H1 (cell line): ENCODE data around the gene NMT1. TPM values are rescaled to one million over a fixed set of nuclear protein-coding genes. Genes with fewer than 3 reads are reported as not detected.

Experiments used
- CTCF ChIA-PET: fragments of 300-600 bp; sonication (Branson Sonifier 250); formaldehyde crosslinking; loops from one replicate; lab custom pipeline; 2021; ENCODE audit not compliant: partially characterized antibody; lab: Charles Lee
- POLR2A ChIA-PET: fragments of 300-600 bp; sonication (Branson Sonifier 250); formaldehyde crosslinking; loops from one replicate; lab custom pipeline; 2021; ENCODE audit warnings: inconsistent platforms; ENCODE audit not compliant: partially characterized antibody; lab: Charles Lee
- DNase-seq, 2 experiments: peaks; one replicate each; pipeline versions ENCODE4 v3.0.0 to v3.0.0-alpha.2; 2010 to 2022; ENCODE audit warnings: low spot score in 2 of 2, low read depth in 1 of 2, mixed read lengths in 1 of 2
- FAIRE-seq: peaks from 2 replicates; lab custom pipeline; 2011; peaks lifted over from hg19 to GRCh38; lab: Jason Lieb, UNC
- H2AFZ ChIP-seq: 2 replicates; pipeline ENCODE4 v1.8.1; 2012; ENCODE audit warnings: low read length, inconsistent platforms
- H2AK5ac ChIP-seq: 2 replicates; pipeline ENCODE4 v1.6.1; 2013; ENCODE audit warnings: low read depth, low read length
- H2BK120ac ChIP-seq: replicated peaks from 2 replicates; pipeline ENCODE3; 2013; ENCODE audit warnings: low read depth, low read length, inconsistent platforms
- H2BK12ac ChIP-seq: 2 replicates; pipeline ENCODE4 v1.6.1; 2013; ENCODE audit warnings: low read depth, low read length
- H2BK15ac ChIP-seq: 2 replicates; pipeline ENCODE4 v1.6.1; 2013; ENCODE audit warnings: low read length
- H2BK20ac ChIP-seq: 2 replicates; pipeline ENCODE4 v1.6.1; 2013; ENCODE audit warnings: low read length
- H2BK5ac ChIP-seq: 2 replicates; pipeline ENCODE4 v1.6.1; 2013; ENCODE audit warnings: low read depth, low read length
- H3K14ac ChIP-seq: 2 replicates; pipeline ENCODE4 v1.6.1; 2013; ENCODE audit warnings: inconsistent platforms; ENCODE audit not compliant: insufficient read length
- H3K18ac ChIP-seq: 2 replicates; pipeline ENCODE4 v1.6.1; 2013; ENCODE audit warnings: low read length; ENCODE audit errors: extremely low read depth
- H3K23ac ChIP-seq: 2 replicates; pipeline ENCODE4 v1.6.1; 2013; ENCODE audit warnings: inconsistent platforms; ENCODE audit not compliant: insufficient read length
- H3K23me2 ChIP-seq: 2 replicates; pipeline ENCODE4 v1.6.1; 2013; ENCODE audit warnings: low read depth, low read length
- H3K27ac ChIP-seq: 2 replicates; pipeline ENCODE4 v1.6.1; 2011; ENCODE audit warnings: low read depth, low read length, inconsistent platforms
- H3K27me3 ChIP-seq, 4 experiments: replicated peaks in 1 of 4; 1 replicate in 1 of 4; 2 replicates in 3 of 4; pipeline versions ENCODE4 v1.6.1 to v1.8.1; 2011 to 2013; ENCODE audit warnings: low read length in 3 of 4, mild to moderate bottlenecking in 3 of 4, inconsistent platforms in 2 of 4, mixed read lengths in 2 of 4, moderate library complexity in 1 of 4; ENCODE audit not compliant: control insufficient read depth in 3 of 4, insufficient read depth in 3 of 4; ENCODE audit errors: extremely low read depth in 1 of 4
- H3K36me3 ChIP-seq, 4 experiments: 2 replicates each; pipeline versions ENCODE4 v1.6.1 to v1.8.1; 2011 to 2013; ENCODE audit warnings: mild to moderate bottlenecking in 4 of 4, low read length in 3 of 4, moderate library complexity in 2 of 4, control low read depth in 1 of 4, inconsistent platforms in 1 of 4; ENCODE audit not compliant: insufficient read depth in 4 of 4, control insufficient read depth in 2 of 4
- H3K4ac ChIP-seq: replicated peaks from 2 replicates; pipeline ENCODE3; 2013; ENCODE audit warnings: low read length, low read depth, mixed read lengths, inconsistent platforms; ENCODE audit not compliant: insufficient read length
- H3K4me1 ChIP-seq, 4 experiments: replicated peaks in 1 of 4; 1 replicate in 1 of 4; 2 replicates in 3 of 4; pipeline versions ENCODE4 v1.6.1 to v1.8.1; 2011 to 2013; ENCODE audit warnings: low read length in 3 of 4, inconsistent platforms in 2 of 4, mixed read lengths in 1 of 4; ENCODE audit not compliant: insufficient read depth in 4 of 4, control insufficient read depth in 3 of 4
- H3K4me2 ChIP-seq, 2 experiments: 2 replicates each; pipeline versions ENCODE4 v1.6.1 to v1.8.1; 2011 to 2013; ENCODE audit warnings: low read depth in 2 of 2, low read length in 2 of 2, control low read depth in 1 of 2, inconsistent platforms in 1 of 2, mild to moderate bottlenecking in 1 of 2; ENCODE audit not compliant: insufficient read depth in 1 of 2
- H3K4me3 ChIP-seq, 4 experiments: fragments of 200-600, 300-600 bp in 1 of 4; sonication (generic), shearing (Covaris generic), sonication (Bioruptor Twin) in 1 of 4; 2 replicates each; pipeline versions ENCODE4 v1.5.1 to v1.8.1; 2011 to 2016; ENCODE audit warnings: low read length in 4 of 4, low read depth in 3 of 4, control low read depth in 2 of 4, inconsistent platforms in 2 of 4, mild to moderate bottlenecking in 2 of 4, mixed read lengths in 1 of 4, moderate library complexity in 1 of 4; ENCODE audit not compliant: insufficient read depth in 2 of 4; ENCODE audit errors: extremely low read depth in 1 of 4
- H3K56ac ChIP-seq: replicated peaks from 2 replicates; pipeline ENCODE3; 2013; ENCODE audit warnings: low read depth, mild to moderate bottlenecking, mixed read lengths, low read length, inconsistent platforms; ENCODE audit not compliant: insufficient read length
- H3K79me1 ChIP-seq: 2 replicates; pipeline ENCODE4 v1.6.1; 2013; ENCODE audit warnings: low read depth, low read length, control low read depth
- H3K79me2 ChIP-seq, 2 experiments: 2 replicates each; pipeline versions ENCODE4 v1.6.1 to v1.8.1; 2012 to 2013; ENCODE audit warnings: low read length in 2 of 2, mild to moderate bottlenecking in 2 of 2, inconsistent platforms in 1 of 2; ENCODE audit not compliant: insufficient read depth in 2 of 2, control insufficient read depth in 1 of 2
- H3K9ac ChIP-seq, 4 experiments: replicated peaks in 1 of 4; 1 replicate in 1 of 4; 2 replicates in 3 of 4; pipeline versions ENCODE4 v1.6.1 to v1.8.1; 2011 to 2013; ENCODE audit warnings: low read depth in 3 of 4, low read length in 3 of 4, control low read depth in 2 of 4, mild to moderate bottlenecking in 2 of 4, moderate library complexity in 2 of 4, inconsistent platforms in 1 of 4; ENCODE audit errors: extremely low read depth in 1 of 4
- H3K9me3 ChIP-seq, 2 experiments: 2 replicates each; pipeline versions ENCODE4 v1.6.1 to v1.8.1; 2012 to 2013; ENCODE audit warnings: mild to moderate bottlenecking in 2 of 2, moderate library complexity in 2 of 2, control low read depth in 1 of 2, inconsistent platforms in 1 of 2, low read depth in 1 of 2, low read length in 1 of 2, mixed read lengths in 1 of 2; ENCODE audit not compliant: insufficient read depth in 2 of 2
- H4K20me1 ChIP-seq, 2 experiments: replicated peaks in 1 of 2; 2 replicates each; pipeline versions ENCODE3 to v1.8.1; 2011 to 2013; ENCODE audit warnings: inconsistent platforms in 2 of 2, low read length in 2 of 2, mild to moderate bottlenecking in 1 of 2; ENCODE audit not compliant: insufficient read depth in 2 of 2, control insufficient read depth in 1 of 2
- H4K5ac ChIP-seq: 2 replicates; pipeline ENCODE4 v1.6.1; 2013; ENCODE audit warnings: low read length, low read depth, mixed read lengths, inconsistent platforms; ENCODE audit not compliant: insufficient read length
- H4K8ac ChIP-seq: 2 replicates; pipeline ENCODE4 v1.8.0; 2013; ENCODE audit warnings: mild to moderate bottlenecking, moderate library complexity, low read length, inconsistent platforms; ENCODE audit not compliant: insufficient read depth; ENCODE audit errors: extremely low read depth
- H4K91ac ChIP-seq: replicated peaks from 2 replicates; pipeline ENCODE3; 2013; ENCODE audit warnings: low read length, mixed read lengths, inconsistent platforms; ENCODE audit not compliant: insufficient read length
- BRCA1 ChIP-seq: IDR thresholded peaks from 2 replicates; pipeline ENCODE4 v1.6.1; 2012; ENCODE audit warnings: low read depth, low read length, improper control_type of control experiment
- GABPA ChIP-seq: IDR thresholded peaks from 2 replicates; pipeline ENCODE4 v1.6.1; 2011; ENCODE audit warnings: mild to moderate bottlenecking, low read length, moderate library complexity, borderline replicate concordance; ENCODE audit not compliant: insufficient read depth
- HDAC6 ChIP-seq: IDR thresholded peaks from one replicate; pipeline ENCODE4 v1.7.1; 2012; ENCODE audit warnings: low read depth, mild to moderate bottlenecking, inconsistent platforms, low read length, moderate library complexity
- NRF1 ChIP-seq: IDR thresholded peaks from 2 replicates; pipeline ENCODE4 v1.6.1; 2011; ENCODE audit warnings: mild to moderate bottlenecking, low read depth, low read length, improper control_type of control experiment
- POLR2A ChIP-seq, 2 experiments: IDR thresholded peaks; 1 replicate in 1 of 2; 2 replicates in 1 of 2; pipeline ENCODE4 v1.6.1; 2011; ENCODE audit warnings: low read depth in 2 of 2, low read length in 2 of 2, mild to moderate bottlenecking in 2 of 2; ENCODE audit errors: control extremely low read depth in 1 of 2
- POLR2AphosphoS5 ChIP-seq: IDR thresholded peaks from 2 replicates; pipeline ENCODE4 v1.6.1; 2011; ENCODE audit warnings: low read depth, low read length
- RBBP5 ChIP-seq: IDR thresholded peaks from 2 replicates; pipeline ENCODE4 v1.7.1; 2012; ENCODE audit warnings: low read depth, mild to moderate bottlenecking, inconsistent platforms, low read length, moderate library complexity, borderline replicate concordance
- SIX5 ChIP-seq: IDR thresholded peaks from 2 replicates; pipeline ENCODE4 v1.6.1; 2011; ENCODE audit warnings: mild to moderate bottlenecking, low read depth, low read length
- TBP ChIP-seq: IDR thresholded peaks from 2 replicates; pipeline ENCODE4 v1.6.1; 2011; ENCODE audit warnings: low read depth, low read length, improper control_type of control experiment
- WGBS, 2 experiments: shearing (Covaris generic) in 1 of 2; methylation state at CpG; one replicate each; pipeline versions ENCODE4 v1.1.6 to v1.1.7; 2013 to 2015; ENCODE audit warnings: low lambda C conversion rate in 2 of 2, mixed read lengths in 2 of 2, inconsistent platforms in 1 of 2, low coverage in 1 of 2, missing lambda C conversion rate in 1 of 2; ENCODE audit not compliant: insufficient replicate concordance in 2 of 2, insufficient coverage in 1 of 2, insufficient read length in 1 of 2; ENCODE audit errors: extremely low coverage in 1 of 2, missing lambda C conversion rate in 1 of 2; 5-methylcytosine and 5-hydroxymethylcytosine counted together
- polyA plus RNA-seq, 7 experiments: library from polyadenylated mRNA; depleted of rRNA in 3 of 7; stranded (reverse) in 5 of 7; unstranded in 2 of 7; fragments of >200 nt in 5 of 7; fragments of 200-250 nt in 2 of 7; gene quantifications; 1 replicate in 5 of 7; 2 replicates in 1 of 7; 4 replicates in 1 of 7; pipeline versions ENCODE4 v1.2.1 to v1.2.3, GENCODE V29; 2011 to 2013; ENCODE audit warnings: missing spikeins in 2 of 7, mixed read lengths in 2 of 7
- total RNA-seq: library from RNA; stranded (reverse); fragmentation: NEBNext Ultra II Directional; extraction: Animal tissue kit (Norgen Biotek cat#: 25700); gene quantifications from 2 replicates; pipeline ENCODE4 v1.2.1, GENCODE V29; 2021
- TF ChIP-seq, protein P1 (sequence below): IDR thresholded peaks from 2 replicates; pipeline ENCODE4 v1.6.1; 2011; ENCODE audit warnings: low read depth, mild to moderate bottlenecking, low read length; ENCODE audit not compliant: insufficient read depth
- TF ChIP-seq, protein P2 (sequence below), 3 experiments: IDR thresholded peaks; 1 replicate in 2 of 3; 2 replicates in 1 of 3; pipeline versions ENCODE4 v1.5.1 to v1.6.1; 2011; ENCODE audit warnings: low read length in 3 of 3, mild to moderate bottlenecking in 3 of 3, inconsistent platforms in 2 of 3, low read depth in 1 of 3, moderate library complexity in 1 of 3; ENCODE audit not compliant: insufficient read depth in 1 of 3; ENCODE audit errors: control extremely low read depth in 1 of 3

NMT1 gene
- total and polyA plus RNA-seq, 2 of the 8 experiments (the other 6 are each of a cell fraction or from before 2014, with no cell fraction given) = 42.9 to 149 TPM

DNA sequence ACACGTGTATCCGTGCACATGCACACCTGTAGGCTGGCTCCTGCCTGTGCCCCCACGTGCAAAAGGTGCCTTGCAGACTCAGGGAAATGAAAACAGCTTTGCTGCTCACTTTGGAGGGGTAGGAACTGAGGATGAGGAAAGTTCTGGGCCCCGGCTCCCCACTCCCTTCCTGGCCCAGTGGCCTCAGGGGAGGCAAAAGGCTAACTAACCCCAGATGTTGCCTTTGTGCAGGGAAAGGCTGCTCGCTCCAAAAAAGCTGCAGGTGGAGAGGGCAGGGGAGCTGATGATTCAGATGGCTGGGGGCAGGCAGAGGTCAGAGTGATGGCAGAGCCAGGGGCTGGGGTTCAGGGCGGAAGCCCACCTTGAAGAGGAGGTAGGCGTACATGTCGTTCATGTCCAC, 58.8 kb downstream of the NMT1 start:
- H3K14ac ChIP-seq = no peak overlapping the region
- CTCF ChIA-PET = interaction anchor here (0.9 to 4.7 kb wide), 9 partner anchors 8 to 279 kb away, joined by 3 to 50 read pairs (median 3); partner anchors contain the start of genes ACBD4 and PLCD3
- H2AFZ ChIP-seq = no peak overlapping the region
- no peaks in the 10 kb centered on the region for H3K23me2 ChIP-seq
- H2BK12ac ChIP-seq = no peak overlapping the region
- H3K56ac ChIP-seq = no peak overlapping the region
- no peak overlapping the region for H3K4me3 ChIP-seq
- no peak overlapping the region for H3K27ac ChIP-seq
- no peak overlapping the region for H4K8ac ChIP-seq
- no peak overlapping the region for H4K5ac ChIP-seq
- no peak overlapping the region for H4K91ac ChIP-seq
- FAIRE-seq (no peak), DNase-seq (no peak)
- H3K9ac ChIP-seq = no peak overlapping the region
- no peaks in the 10 kb centered on the region for H3K36me3 ChIP-seq
- H2BK15ac ChIP-seq = no peak overlapping the region
- 90% methylated on average over 8 of the region's 8 CpGs; no CpG with 5 or more reads in 1 of the 2 experiments for WGBS, 2 experiments
- H3K27me3 ChIP-seq = no peaks in the 10 kb centered on the region
- H3K79me2 ChIP-seq = no peaks in the 10 kb centered on the region
- no peak overlapping the region for H3K4me2 ChIP-seq
- no peak overlapping the region for H2BK20ac ChIP-seq
- H3K79me1 ChIP-seq = no peaks in the 10 kb centered on the region
- peaks cover 0 to 9% (median 0%) of the 10 kb centered on the region in 4 experiments; a peak in 1 of 7 replicates for H3K4me1 ChIP-seq
- H3K23ac ChIP-seq = no peak overlapping the region
- no peaks in the 10 kb centered on the region for H3K9me3 ChIP-seq
- no peak overlapping the region; the same call in 1 of the 2 replicates for H2BK5ac ChIP-seq
- no peak overlapping the region for H2AK5ac ChIP-seq
- no peak overlapping the region for H3K4ac ChIP-seq
- POLR2A ChIA-PET = interaction anchor here (0.6 to 2.0 kb wide), 6 partner anchors 8 to 46 kb away, joined by 3 to 8 read pairs (median 4); no protein-coding TSS in a partner anchor
- H4K20me1 ChIP-seq = peaks cover 0 to 2% of the 10 kb centered on the region in 2 experiments
- no peak overlapping the region for H3K18ac ChIP-seq
- no peak overlapping the region for H2BK120ac ChIP-seq
- no peak for TF ChIP-seq POLR2A (IDR thresholded peaks at IDR 0.05; ENCODE audit: control extremely low read depth in 1 of 2, low read depth in 2 of 2, low read length in 2 of 2)
- TF ChIP-seq RBBP5 = no peak
- TF ChIP-seq, protein P1, sequence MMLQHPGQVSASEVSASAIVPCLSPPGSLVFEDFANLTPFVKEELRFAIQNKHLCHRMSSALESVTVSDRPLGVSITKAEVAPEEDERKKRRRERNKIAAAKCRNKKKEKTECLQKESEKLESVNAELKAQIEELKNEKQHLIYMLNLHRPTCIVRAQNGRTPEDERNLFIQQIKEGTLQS = no peak
- no peak for TF ChIP-seq POLR2AphosphoS5
- TF ChIP-seq TBP = no peak
- no peak for TF ChIP-seq GABPA
- TF ChIP-seq BRCA1 = no peak
- no peak for TF ChIP-seq HDAC6
- TF ChIP-seq, protein P2, sequence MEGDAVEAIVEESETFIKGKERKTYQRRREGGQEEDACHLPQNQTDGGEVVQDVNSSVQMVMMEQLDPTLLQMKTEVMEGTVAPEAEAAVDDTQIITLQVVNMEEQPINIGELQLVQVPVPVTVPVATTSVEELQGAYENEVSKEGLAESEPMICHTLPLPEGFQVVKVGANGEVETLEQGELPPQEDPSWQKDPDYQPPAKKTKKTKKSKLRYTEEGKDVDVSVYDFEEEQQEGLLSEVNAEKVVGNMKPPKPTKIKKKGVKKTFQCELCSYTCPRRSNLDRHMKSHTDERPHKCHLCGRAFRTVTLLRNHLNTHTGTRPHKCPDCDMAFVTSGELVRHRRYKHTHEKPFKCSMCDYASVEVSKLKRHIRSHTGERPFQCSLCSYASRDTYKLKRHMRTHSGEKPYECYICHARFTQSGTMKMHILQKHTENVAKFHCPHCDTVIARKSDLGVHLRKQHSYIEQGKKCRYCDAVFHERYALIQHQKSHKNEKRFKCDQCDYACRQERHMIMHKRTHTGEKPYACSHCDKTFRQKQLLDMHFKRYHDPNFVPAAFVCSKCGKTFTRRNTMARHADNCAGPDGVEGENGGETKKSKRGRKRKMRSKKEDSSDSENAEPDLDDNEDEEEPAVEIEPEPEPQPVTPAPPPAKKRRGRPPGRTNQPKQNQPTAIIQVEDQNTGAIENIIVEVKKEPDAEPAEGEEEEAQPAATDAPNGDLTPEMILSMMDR (IDR thresholded peaks at IDR 0.05; ENCODE audit: control extremely low read depth in 1 of 3, insufficient read depth in 1 of 3, low read depth in 1 of 3, low read length in 3 of 3) = no peak
- TF ChIP-seq NRF1 = no peak
- no peak for TF ChIP-seq SIX5
